SK-N-SH treated with all-trans-retinoic acid at 6 μM for 48 hours (cell line): ENCODE data around the gene PGLYRP2.
"Not testable (repeated sequence)": the region's sequence is repeated elsewhere in the genome, so short reads cannot be mapped to it uniquely, and the experiment has no call there.

Experiments used
- ATAC-seq: fragments of 200-7000 bp; cut with Tn5 transposase; 3 replicates; pipeline ENCODE4 v1.9.1; 2020; ENCODE audit warnings: mild to moderate bottlenecking, moderate library complexity
- ARNTL ChIP-seq: fragments of 450-650 bp; formaldehyde crosslinking; IDR thresholded peaks from 2 replicates; pipeline ENCODE4 v1.5.0; 2020; ENCODE audit warnings: low read depth, mild to moderate bottlenecking, moderate library complexity, borderline replicate concordance
- BACH2 ChIP-seq: fragments of 250-450 bp; sonication (Bioruptor Pico); IDR thresholded peaks from 2 replicates; pipeline ENCODE4 v1.9.0; 2021; ENCODE audit warnings: mild to moderate bottlenecking, borderline replicate concordance
- CREB5 ChIP-seq: fragments of 250-450 bp; sonication (Bioruptor Pico); IDR thresholded peaks from 2 replicates; pipeline ENCODE4 v1.5.1; 2020; ENCODE audit warnings: low read depth, mild to moderate bottlenecking, moderate library complexity
- CSRNP3 ChIP-seq: fragments of 250-450 bp; sonication (Bioruptor Pico); IDR thresholded peaks from 2 replicates; pipeline ENCODE4 v1.5.1; 2021; ENCODE audit warnings: mild to moderate bottlenecking, moderate library complexity
- ESRRG ChIP-seq: fragments of 250-450 bp; sonication (Bioruptor Pico); IDR thresholded peaks from 2 replicates; pipeline ENCODE4 v1.6.1; 2021; ENCODE audit warnings: mild to moderate bottlenecking
- GLIS3 ChIP-seq: fragments of 250-450 bp; sonication (Bioruptor Pico); IDR thresholded peaks from 2 replicates; pipeline ENCODE4 v1.5.0; 2020; ENCODE audit warnings: mild to moderate bottlenecking, moderate library complexity
- ISL1 ChIP-seq: fragments of 250-450 bp; sonication (Bioruptor Pico); IDR thresholded peaks from 2 replicates; pipeline ENCODE4 v2.1.2; 2022; ENCODE audit warnings: mild to moderate bottlenecking, moderate library complexity
- OSR1 ChIP-seq: fragments of 250-450 bp; sonication (Bioruptor Pico); IDR thresholded peaks from 2 replicates; pipeline ENCODE4 v1.8.0; 2022; ENCODE audit warnings: moderate library complexity, mild to moderate bottlenecking, inconsistent platforms
- PATZ1 ChIP-seq: fragments of 250-450 bp; sonication (Bioruptor Pico); IDR thresholded peaks from 2 replicates; pipeline ENCODE4 v1.8.0; 2020; ENCODE audit warnings: mild to moderate bottlenecking, moderate library complexity, borderline replicate concordance
- POU6F1 ChIP-seq: fragments of 250-450 bp; sonication (Bioruptor Pico); IDR thresholded peaks from 2 replicates; pipeline ENCODE4 v1.8.0; 2021; ENCODE audit warnings: low read depth, mild to moderate bottlenecking, moderate library complexity, borderline replicate concordance
- PPARA ChIP-seq: fragments of 250-450 bp; sonication (Bioruptor Pico); IDR thresholded peaks from 2 replicates; pipeline ENCODE4 v1.5.0; 2020; ENCODE audit warnings: mild to moderate bottlenecking, borderline replicate concordance
- SNAI2 ChIP-seq: fragments of 250-450 bp; sonication (Bioruptor Pico); IDR thresholded peaks from 2 replicates; pipeline ENCODE4 v1.5.0; 2020; ENCODE audit warnings: mild to moderate bottlenecking, moderate library complexity
- TCF4 ChIP-seq: fragments of 250-450 bp; sonication (Bioruptor Pico); IDR thresholded peaks from 2 replicates; pipeline ENCODE4 v1.8.0; 2021; ENCODE audit warnings: mild to moderate bottlenecking, moderate library complexity, borderline replicate concordance
- TOX ChIP-seq: fragments of 250-450 bp; sonication (Bioruptor Pico); IDR thresholded peaks from 2 replicates; pipeline ENCODE4 v1.8.0; 2021; ENCODE audit warnings: mild to moderate bottlenecking, moderate library complexity, borderline replicate concordance
- TSHZ2 ChIP-seq: fragments of 250-450 bp; sonication (Bioruptor Pico); IDR thresholded peaks from 2 replicates; pipeline ENCODE4 v1.5.0; 2020; ENCODE audit warnings: mild to moderate bottlenecking, moderate library complexity
- ZC3H10 ChIP-seq: fragments of 250-450 bp; sonication (Bioruptor Pico); IDR thresholded peaks from 2 replicates; pipeline ENCODE4 v1.5.1; 2021; ENCODE audit warnings: mild to moderate bottlenecking, moderate library complexity
- ZFP3 ChIP-seq: fragments of 250-450 bp; sonication (Bioruptor Pico); IDR thresholded peaks from 2 replicates; pipeline ENCODE4 v1.5.0; 2020; ENCODE audit warnings: mild to moderate bottlenecking, moderate library complexity
- ZFP30 ChIP-seq: fragments of 450-650 bp; formaldehyde crosslinking; IDR thresholded peaks from 2 replicates; pipeline ENCODE4 v1.5.0; 2022; ENCODE audit warnings: mild to moderate bottlenecking, moderate library complexity
- ZNF565 ChIP-seq: fragments of 450-650 bp; formaldehyde crosslinking; conservative IDR thresholded peaks from 2 replicates; pipeline ENCODE4 v1.5.0; 2020; ENCODE audit warnings: low read depth, mild to moderate bottlenecking, moderate library complexity
- ZNF70 ChIP-seq: fragments of 450-650 bp; formaldehyde crosslinking; IDR thresholded peaks from 2 replicates; pipeline ENCODE4 v1.5.0; 2020; ENCODE audit warnings: mild to moderate bottlenecking, moderate library complexity
- ZNF8 ChIP-seq: fragments of 450-650 bp; formaldehyde crosslinking; IDR thresholded peaks from 2 replicates; pipeline ENCODE4 v1.5.0; 2020; ENCODE audit warnings: mild to moderate bottlenecking, moderate library complexity

The PGLYRP2 gene

GRCh38 chr19:15487038-15487437 lies 7.7 kb upstream of the PGLYRP2 start:
- TF ChIP-seq TCF4 (CRISPR knock-in tag) (no peak), SNAI2 (no peak), ARNTL (CRISPR knock-in tag) (no peak), GLIS3 (CRISPR knock-in tag) (no peak), ZC3H10 (CRISPR knock-in tag) (no peak), POU6F1 (CRISPR knock-in tag) (no peak), TSHZ2 (CRISPR knock-in tag) (no peak), OSR1 (CRISPR knock-in tag) (no peak), BACH2 (CRISPR knock-in tag) (no peak), ESRRG (CRISPR knock-in tag) (no peak), CSRNP3 (CRISPR knock-in tag) (no peak), ZNF565 (CRISPR knock-in tag) (no peak), ZNF70 (CRISPR knock-in tag) (no peak), ISL1 (CRISPR knock-in tag) (no peak), ZFP30 (CRISPR knock-in tag) (no peak), CREB5 (CRISPR knock-in tag) (no peak), ZFP3 (no peak), TOX (no peak), PATZ1 (CRISPR knock-in tag) (no peak), PPARA (CRISPR knock-in tag) (no peak)
- TF ChIP-seq, all 23 proteins: peak for 0
- ATAC-seq = no peak

- not testable (repeated sequence) for ATAC-seq
Observed at GRCh38 chr19:15485768-15486167, 6.5 kb upstream of the PGLYRP2 start.

- ATAC-seq = not testable (repeated sequence)
Observed at GRCh38 chr19:15480996-15481395, 1.7 kb upstream of the PGLYRP2 start.

GRCh38 chr19:15476325-15476724 lies 3.0 kb downstream of the PGLYRP2 start:
- no peak for ATAC-seq
- TF ChIP-seq ZNF8 (CRISPR knock-in tag) (no peak), PATZ1 (CRISPR knock-in tag) (no peak), TCF4 (CRISPR knock-in tag) (no peak), ISL1 (CRISPR knock-in tag) (no peak), ZNF565 (CRISPR knock-in tag) (no peak), TSHZ2 (CRISPR knock-in tag) (no peak), CREB5 (CRISPR knock-in tag) (no peak), OSR1 (CRISPR knock-in tag) (no peak), ZC3H10 (CRISPR knock-in tag) (no peak), ESRRG (CRISPR knock-in tag) (no peak)
